Stimulated activated CD8-positive, alpha-beta memory T cell treated with anti-CD3 and anti-CD28 coated beads, Interleukin-15, amount 100 ng/mL, for 24 hours (primary cell): ENCODE data around the gene DOCK11.
"Not testable (repeated sequence)": the region's sequence is repeated elsewhere in the genome, so short reads cannot be mapped to it uniquely, and the experiment has no call there.

ENCODE experiments used
- DNase-seq: peaks from one replicate; pipeline ENCODE4 v3.0.0-alpha.2; 2020; ENCODE audit warnings: low read depth

Gene DOCK11

GRCh38 chrX:118495061-118495921 lies at the start of gene DOCK11:
Gene DOCK11 (plus strand): TSS chrX:118495815. CDS start chrX:118495972, 157 bp downstream.
- DNase-seq, result peak; percentile 30

- DNase-seq, result no peak
Measured at GRCh38 chrX:118448273-118448783, 47.3 kb upstream of the DOCK11 start.

GRCh38 chrX:118455013-118455412 lies 40.6 kb upstream of the DOCK11 start:
- no peak for DNase-seq

- DNase-seq, result no peak
Measured at GRCh38 chrX:118459494-118459893, 36.1 kb upstream of the DOCK11 start.

- no peak for DNase-seq
Measured at GRCh38 chrX:118464501-118464900, 31.1 kb upstream of the DOCK11 start.

- DNase-seq, result no peak
Measured at GRCh38 chrX:118468122-118468521, 27.5 kb upstream of the DOCK11 start.

GRCh38 chrX:118470721-118471347 lies 24.8 kb upstream of the DOCK11 start:
- not testable (repeated sequence) for DNase-seq

- DNase-seq, result no peak
Measured at GRCh38 chrX:118474586-118474985, 21.0 kb upstream of the DOCK11 start.

- no peak for DNase-seq
Measured at GRCh38 chrX:118475903-118476302, 19.7 kb upstream of the DOCK11 start.

GRCh38 chrX:118480172-118480571 lies 15.4 kb upstream of the DOCK11 start:
- DNase-seq, result no peak

GRCh38 chrX:118482384-118482783 lies 13.2 kb upstream of the DOCK11 start:
- not testable (repeated sequence) for DNase-seq

- DNase-seq, result no peak
Measured at GRCh38 chrX:118484216-118484903, 11.3 kb upstream of the DOCK11 start.

- not testable (repeated sequence) for DNase-seq
Measured at GRCh38 chrX:118486693-118487092, 8.9 kb upstream of the DOCK11 start.

GRCh38 chrX:118493016-118493415 lies 2.6 kb upstream of the DOCK11 start:
- no peak for DNase-seq

GRCh38 chrX:118493653-118494297 lies 1.8 kb upstream of the DOCK11 start:
- no peak for DNase-seq

- peak; percentile 14 for DNase-seq
Measured at GRCh38 chrX:118495958-118496762, 545 bp downstream of the DOCK11 start.

GRCh38 chrX:118496763-118497079 lies 1.1 kb downstream of the DOCK11 start:
- no peak for DNase-seq

- DNase-seq, result no peak
Measured at GRCh38 chrX:118497180-118497818, 1.7 kb downstream of the DOCK11 start.

GRCh38 chrX:118498351-118498750 lies 2.7 kb downstream of the DOCK11 start:
- no peak for DNase-seq

- DNase-seq, result no peak
Measured at GRCh38 chrX:118498755-118499154, 3.1 kb downstream of the DOCK11 start.

GRCh38 chrX:118499295-118499694 lies 3.7 kb downstream of the DOCK11 start:
- DNase-seq, result no peak
